HFFc6 (cell line): ENCODE results near the gene ENTHD1. TPM values are rescaled to one million over a fixed set of nuclear protein-coding genes. Genes with fewer than 3 reads are reported as not detected.
"Not testable (repeated sequence)": the region's sequence is repeated elsewhere in the genome, so short reads cannot be mapped to it uniquely, and the experiment has no call there.

ENCODE experiments used
- DNase-seq: peaks from one replicate; pipeline ENCODE4 v3.0.0-alpha.2; 2018
- H3K27ac Mint-ChIP-seq: 2 replicates; pipeline ENCODE4 v1.8.0; 2020; ENCODE audit warnings: mild to moderate bottlenecking, mixed read lengths
- H3K27me3 Mint-ChIP-seq: 2 replicates; pipeline ENCODE4 v1.8.0; 2021; ENCODE audit warnings: mild to moderate bottlenecking, moderate library complexity, mixed read lengths; ENCODE audit not compliant: insufficient read depth
- H3K36me3 Mint-ChIP-seq: 2 replicates; pipeline ENCODE4 v1.8.0; 2021; ENCODE audit warnings: low read depth, mixed read lengths
- H3K4me1 Mint-ChIP-seq: 2 replicates; pipeline ENCODE4 v1.8.0; 2020; ENCODE audit warnings: low read depth, mixed read lengths
- H3K4me3 Mint-ChIP-seq: 2 replicates; pipeline ENCODE4 v1.8.0; 2020; ENCODE audit warnings: mild to moderate bottlenecking, moderate library complexity, mixed read lengths
- H3K9me3 Mint-ChIP-seq: 2 replicates; pipeline ENCODE4 v1.8.0; 2020; ENCODE audit warnings: mild to moderate bottlenecking, mixed read lengths
- CTCF ChIP-seq: fragments of 200-600 bp; sonication (generic); IDR thresholded peaks from 2 replicates; pipeline ENCODE4 v1.5.0; 2021; ENCODE audit warnings: antibody characterized with exemption, mild to moderate bottlenecking
- total RNA-seq, 6 experiments: library from RNA; stranded (reverse); fragmentation: NEBNext Ultra II Directional; extraction: Animal tissue kit (Norgen Biotek cat#: 25700); gene quantifications; 2 replicates in 1 of 6; 3 replicates in 5 of 6; pipeline ENCODE4 v1.2.3, GENCODE V29; 2021

ENTHD1 gene
- total RNA-seq, 6 experiments from 2014 or later: not detected

- H3K4me3 Mint-ChIP-seq: no peak overlapping the region
- peaks cover 7% of the 10 kb centered on the region for H3K4me1 Mint-ChIP-seq
- H3K36me3 Mint-ChIP-seq: no peaks in the 10 kb centered on the region
- TF ChIP-seq CTCF: no peak
- no peak overlapping the region for H3K27ac Mint-ChIP-seq
- H3K9me3 Mint-ChIP-seq: no peaks in the 10 kb centered on the region
- peaks cover 16% of the 10 kb centered on the region for H3K27me3 Mint-ChIP-seq
- DNase-seq: no peak
Measured at GRCh38 chr22:39906207-39906606, 12.6 kb upstream of the ENTHD1 start.

- Mint-ChIP-seq H3K4me1 (peaks cover 7% of the 10 kb centered on the region), H3K36me3 (no peaks in the 10 kb centered on the region), H3K27ac (no peak overlapping the region), H3K27me3 (peaks cover 20% of the 10 kb centered on the region), H3K4me3 (no peak overlapping the region), H3K9me3 (no peaks in the 10 kb centered on the region)
- TF ChIP-seq CTCF: no peak
- DNase-seq: no peak
Measured at GRCh38 chr22:39905687-39906086, 12.1 kb upstream of the ENTHD1 start.

- H3K27me3 Mint-ChIP-seq: peaks cover 20% of the 10 kb centered on the region
- H3K4me3 Mint-ChIP-seq: no peak overlapping the region
- no peaks in the 10 kb centered on the region for H3K36me3 Mint-ChIP-seq
- H3K27ac Mint-ChIP-seq: no peak overlapping the region
- TF ChIP-seq CTCF: no peak
- H3K9me3 Mint-ChIP-seq: no peaks in the 10 kb centered on the region
- no peak for DNase-seq
- H3K4me1 Mint-ChIP-seq: peaks cover 7% of the 10 kb centered on the region
Measured at GRCh38 chr22:39904862-39905261, 11.3 kb upstream of the ENTHD1 start.

GRCh38 chr22:39904024-39904423 lies 10.5 kb upstream of the ENTHD1 start:
- not testable (repeated sequence) for H3K9me3 Mint-ChIP-seq, H3K27ac Mint-ChIP-seq, DNase-seq, H3K4me1 Mint-ChIP-seq, H3K4me3 Mint-ChIP-seq, H3K36me3 Mint-ChIP-seq
- peaks cover 23% of the 10 kb centered on the region for H3K27me3 Mint-ChIP-seq

GRCh38 chr22:39901565-39902146 lies 8.1 kb upstream of the ENTHD1 start:
- H3K27me3 Mint-ChIP-seq: peaks cover 25% of the 10 kb centered on the region
- H3K27ac Mint-ChIP-seq: no peak overlapping the region
- H3K4me1 Mint-ChIP-seq: no peaks in the 10 kb centered on the region
- H3K4me3 Mint-ChIP-seq: no peak overlapping the region
- H3K36me3 Mint-ChIP-seq: no peaks in the 10 kb centered on the region
- no peaks in the 10 kb centered on the region for H3K9me3 Mint-ChIP-seq
- no peak for TF ChIP-seq CTCF
- DNase-seq: no peak

DNA sequence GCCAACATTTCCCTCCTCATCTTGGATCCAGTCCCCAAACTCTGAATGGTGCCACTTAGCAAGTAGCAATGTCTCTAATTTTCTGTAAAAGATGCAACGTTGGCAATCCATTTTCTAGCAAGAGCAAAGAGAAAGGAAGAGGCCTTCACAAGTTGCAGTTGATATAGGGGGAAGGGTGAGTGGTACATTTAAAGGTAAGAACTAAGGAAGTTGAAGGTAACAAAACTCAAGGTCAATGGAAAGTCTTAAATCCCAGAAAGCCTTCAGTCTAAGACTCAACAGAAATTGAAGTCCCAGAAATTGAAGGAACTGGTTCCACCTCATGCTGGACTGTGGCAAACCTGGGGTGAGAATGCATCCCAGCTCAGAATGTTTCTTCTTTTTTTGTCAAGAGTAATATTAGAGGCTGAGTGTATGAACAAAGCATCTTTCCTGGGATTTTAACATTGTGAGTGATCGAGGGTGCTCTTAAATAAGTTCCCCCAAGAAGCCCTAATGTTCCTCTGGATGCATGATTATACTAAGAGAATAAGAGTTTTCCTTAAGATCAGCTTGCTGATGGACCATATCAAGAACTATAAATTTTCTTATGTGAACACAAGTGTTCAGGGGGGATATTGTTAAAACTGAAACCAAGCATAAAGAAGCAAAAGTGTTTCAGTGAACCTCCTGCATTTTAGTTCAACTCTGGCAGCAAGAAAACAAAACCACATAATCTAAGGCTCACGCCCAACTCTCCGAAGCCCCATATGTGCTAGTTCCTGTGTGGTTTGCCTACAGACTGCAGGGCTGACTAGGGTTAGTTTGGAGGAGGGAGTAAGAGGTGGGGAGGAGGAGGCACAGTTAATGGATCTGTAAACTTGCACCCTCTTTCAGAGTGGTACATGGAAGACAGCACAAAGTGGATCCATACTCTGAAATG lies 7.0 kb upstream of the ENTHD1 start, which contains the start of gene GRAP2:
Gene GRAP2 (plus strand): TSS at position 779 of the 922 bp plus-strand sequence. CDS start 46,023 bp downstream, outside the sequence.
- no peaks in the 10 kb centered on the region for H3K9me3 Mint-ChIP-seq
- no peak within 1 kb of the TSS for H3K27ac Mint-ChIP-seq
- H3K4me1 Mint-ChIP-seq: no peaks in the 10 kb centered on the region
- no peaks in the 10 kb centered on the region for H3K36me3 Mint-ChIP-seq
- DNase-seq: no peak
- H3K4me3 Mint-ChIP-seq: no peak within 1 kb of the TSS
- H3K27me3 Mint-ChIP-seq: peaks cover 22% of the 10 kb centered on the region
- TF ChIP-seq CTCF: no peak
